NCI-H510A (cell line): ENCODE data around the gene MAP3K14.
"Not testable (repeated sequence)": the region's sequence is repeated elsewhere in the genome, so short reads cannot be mapped to it uniquely, and the experiment has no call there.

ENCODE experiments used
- DNase-seq: peaks from one replicate; lab custom pipeline; 2025; lab: John Stamatoyannopoulos, UW

Gene MAP3K14

GRCh38 chr17:45315648-45316433 lies 979 bp downstream of the MAP3K14 start:
- no peak for DNase-seq

DNA sequence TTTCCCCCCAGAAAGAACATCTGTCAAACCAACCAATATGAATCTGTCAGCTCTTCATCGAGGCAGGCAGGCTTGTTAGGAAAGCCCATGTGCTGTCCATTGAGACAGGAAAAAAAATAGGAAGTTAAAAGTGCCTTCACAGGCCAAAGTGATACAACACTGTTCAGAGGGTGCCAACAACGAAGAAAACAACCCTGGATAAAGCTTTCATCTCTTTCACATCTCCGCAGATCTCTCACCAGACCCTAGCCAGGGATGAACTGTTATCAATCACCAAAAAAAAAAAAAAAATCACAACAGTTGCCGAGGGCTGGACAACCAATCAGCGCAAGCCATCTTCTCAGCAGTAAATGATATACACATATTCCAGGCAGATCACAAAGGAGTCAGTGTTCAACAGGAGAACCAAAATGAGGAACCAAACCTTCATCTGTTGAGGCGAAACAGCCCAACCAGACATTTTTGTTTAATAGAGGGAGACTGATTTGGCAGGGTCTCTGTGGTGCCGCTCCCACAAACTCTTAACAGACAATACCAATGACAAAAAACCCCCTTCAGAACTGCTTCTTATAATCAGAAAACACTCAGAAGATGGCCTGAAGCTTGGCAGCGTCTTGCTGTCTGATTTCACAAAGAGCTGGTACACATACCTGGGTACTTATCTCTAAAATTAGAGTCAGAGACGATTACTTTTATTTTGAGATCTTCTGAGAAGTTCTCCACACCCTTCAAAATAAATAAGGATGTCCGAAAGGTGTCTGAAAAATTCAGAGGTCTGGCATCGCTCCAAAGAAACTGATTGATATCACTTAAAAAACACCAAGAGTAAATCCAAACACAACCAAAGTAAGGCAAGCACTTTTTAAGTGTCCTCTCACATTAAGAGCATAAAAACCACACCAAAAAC lies 1.8 kb downstream of the MAP3K14 start:
- DNase-seq = no peak

DNA sequence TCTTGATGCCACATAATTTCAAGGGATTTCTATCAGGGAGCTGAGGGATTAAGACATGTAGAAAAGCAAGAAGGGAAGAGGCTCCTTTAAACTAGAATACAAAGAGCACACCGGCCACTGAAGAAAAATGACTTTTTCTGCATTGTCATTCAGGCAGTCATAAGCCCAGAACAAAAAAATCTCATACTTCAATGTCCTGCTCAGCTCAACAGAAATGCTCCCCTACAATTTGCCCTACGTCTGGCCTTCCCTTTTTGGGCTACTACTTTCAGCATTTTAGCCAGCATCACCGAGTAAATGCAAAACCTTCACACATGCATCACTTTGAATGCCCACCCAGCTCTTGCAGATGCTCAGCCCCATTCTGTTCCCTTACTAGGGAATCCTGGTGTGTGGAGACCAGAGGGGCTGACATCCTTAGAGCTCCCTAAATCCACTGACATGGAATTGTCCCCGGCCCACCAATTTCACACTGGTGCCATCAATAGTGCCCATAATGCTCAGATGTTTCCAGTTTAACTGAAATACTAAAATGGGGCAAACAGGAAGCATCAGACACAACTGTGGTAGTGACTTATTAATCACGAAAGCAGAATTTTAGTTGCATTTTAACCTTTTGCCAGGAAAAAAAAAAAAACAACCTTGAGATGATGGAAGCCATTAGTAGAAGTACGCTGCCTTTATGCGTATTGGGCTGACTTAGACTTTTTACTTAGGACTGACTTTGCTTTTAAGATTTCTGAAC lies 2.7 kb downstream of the MAP3K14 start:
- DNase-seq = no peak

DNA sequence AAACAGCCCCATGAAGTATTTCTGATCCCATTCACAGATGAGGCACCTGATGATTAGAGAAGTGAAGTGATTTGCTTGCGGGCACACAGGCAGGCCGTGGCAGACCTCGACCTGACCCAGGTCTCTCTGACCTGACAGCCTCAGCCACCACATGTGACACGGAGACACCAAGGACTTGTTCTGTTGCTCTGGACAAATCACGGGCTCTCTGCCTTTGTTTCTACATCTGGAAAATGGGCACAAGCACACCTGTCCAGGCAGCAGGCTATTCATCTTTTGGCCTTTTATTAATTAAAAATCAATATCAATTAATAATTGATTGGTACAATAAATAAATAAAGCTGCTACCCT lies 3.4 kb downstream of the MAP3K14 start:
- no peak for DNase-seq

DNA sequence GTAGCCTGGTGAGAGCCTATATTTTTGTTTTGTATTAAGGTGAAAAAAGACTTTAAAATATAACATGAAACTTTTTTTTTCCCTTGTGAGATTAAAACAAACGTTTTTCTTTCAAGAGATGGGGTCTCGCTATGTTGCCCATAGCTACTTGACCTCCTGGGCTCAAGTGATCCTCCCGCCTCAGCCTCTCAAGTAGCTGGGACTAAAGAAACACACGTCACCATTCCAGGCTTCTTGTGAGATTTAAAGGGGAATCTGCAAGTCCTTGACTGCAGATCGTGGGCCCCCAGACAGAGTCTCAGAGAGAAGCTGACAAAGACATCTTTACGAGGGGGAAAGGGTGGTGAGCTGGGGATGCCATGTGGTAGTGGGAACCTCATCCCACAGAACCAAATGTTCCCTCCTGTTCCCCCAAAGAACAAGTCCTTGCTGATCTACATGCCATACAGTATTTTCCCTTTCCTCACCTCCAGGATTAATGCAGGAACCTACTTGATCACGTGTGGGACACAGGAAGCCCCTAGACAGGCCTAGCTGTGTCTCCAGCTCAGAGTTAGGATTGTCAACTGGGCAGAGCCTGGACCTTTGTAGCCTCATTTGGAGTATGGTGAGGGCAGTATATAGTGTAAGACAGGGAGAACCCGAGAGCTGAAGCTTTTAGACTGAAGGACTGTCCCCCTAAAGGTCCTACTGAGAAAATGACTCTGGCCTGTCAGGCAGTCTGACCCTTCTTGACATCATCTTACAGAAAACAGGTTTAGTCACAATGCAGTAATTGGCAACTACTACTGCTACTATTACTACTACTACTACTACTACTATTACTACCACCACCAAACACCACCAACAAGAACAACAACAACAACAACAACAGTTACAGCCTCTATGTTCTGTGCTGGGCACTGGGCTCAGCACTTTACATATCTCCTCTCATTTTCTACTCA lies 4.1 kb downstream of the MAP3K14 start:
- no peak for DNase-seq

- peak; percentile 58 for DNase-seq
Observed at GRCh38 chr17:45311760-45312476, 4.9 kb downstream of the MAP3K14 start.

DNA sequence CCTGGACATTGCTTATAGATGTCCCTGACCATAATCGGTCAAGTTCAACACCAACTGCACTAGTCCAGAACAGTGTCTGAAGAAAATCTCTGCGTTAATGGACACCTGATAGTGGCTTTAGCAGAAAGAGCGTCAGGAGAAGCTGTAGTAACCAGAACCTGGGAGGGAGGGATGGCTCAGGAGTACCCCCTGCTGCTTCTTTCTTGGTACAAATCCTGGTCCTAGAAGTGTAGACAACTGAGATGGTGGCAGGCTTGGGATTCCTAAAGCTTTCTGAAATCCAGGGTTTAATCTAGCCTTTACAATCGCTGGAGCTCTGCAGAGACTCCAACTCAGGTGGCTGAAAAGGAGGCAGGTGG lies 5.4 kb downstream of the MAP3K14 start:
- DNase-seq = no peak

DNA sequence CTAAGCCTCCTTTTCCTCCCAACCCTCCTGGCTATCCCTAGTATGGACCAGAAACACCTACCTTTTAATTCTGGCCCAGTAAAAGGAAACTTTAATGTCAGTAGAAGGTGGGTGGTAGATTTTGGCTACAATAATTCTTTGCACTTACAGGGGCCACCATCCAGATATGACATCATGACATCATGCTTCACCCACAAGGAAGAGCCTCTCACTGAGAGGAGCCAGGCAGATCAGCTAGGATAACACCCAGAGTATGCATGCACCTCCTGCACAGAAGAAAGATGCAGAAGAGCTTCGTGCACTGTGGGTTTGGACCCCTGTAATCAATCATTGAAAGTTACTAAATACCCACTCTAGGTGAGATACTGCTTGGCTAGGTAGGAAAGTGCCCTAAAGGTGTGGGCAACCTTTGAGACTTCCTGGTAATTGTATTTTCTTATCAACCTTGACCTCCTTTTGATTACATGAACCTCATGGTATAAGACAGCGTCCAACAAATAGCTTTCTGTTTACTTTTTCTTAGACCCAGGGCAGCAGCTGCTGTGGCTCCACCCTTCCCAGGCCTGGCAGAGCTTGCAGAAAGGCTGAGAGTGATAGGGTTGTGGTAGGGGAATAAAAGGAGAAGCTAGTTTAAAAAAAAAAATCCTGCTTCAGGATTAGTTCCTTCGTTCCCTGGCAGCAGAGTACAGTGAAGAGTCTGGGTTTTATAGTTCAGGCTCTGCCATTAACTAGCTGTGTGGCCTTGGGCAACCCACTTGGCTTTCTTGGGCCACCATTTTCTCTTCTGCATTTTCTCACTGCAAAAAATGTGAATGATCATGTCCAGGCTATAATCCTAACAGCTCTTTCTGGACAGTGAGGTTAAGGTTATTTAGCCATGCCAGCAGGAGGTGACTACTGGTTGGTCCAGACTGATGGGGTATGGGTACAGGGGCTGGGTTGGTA lies 6.2 kb downstream of the MAP3K14 start:
- peak; percentile 33 for DNase-seq

- no peak for DNase-seq
Observed at GRCh38 chr17:45309400-45309799, 7.4 kb downstream of the MAP3K14 start.

GRCh38 chr17:45308840-45309239 lies 8.0 kb downstream of the MAP3K14 start:
- no peak for DNase-seq

GRCh38 chr17:45308016-45308365 lies 8.8 kb downstream of the MAP3K14 start:
- no peak for DNase-seq

- DNase-seq = no peak
Observed at GRCh38 chr17:45307290-45308015, 9.4 kb downstream of the MAP3K14 start.

- DNase-seq = no peak
Observed at GRCh38 chr17:45306623-45307022, 10.2 kb downstream of the MAP3K14 start.

DNA sequence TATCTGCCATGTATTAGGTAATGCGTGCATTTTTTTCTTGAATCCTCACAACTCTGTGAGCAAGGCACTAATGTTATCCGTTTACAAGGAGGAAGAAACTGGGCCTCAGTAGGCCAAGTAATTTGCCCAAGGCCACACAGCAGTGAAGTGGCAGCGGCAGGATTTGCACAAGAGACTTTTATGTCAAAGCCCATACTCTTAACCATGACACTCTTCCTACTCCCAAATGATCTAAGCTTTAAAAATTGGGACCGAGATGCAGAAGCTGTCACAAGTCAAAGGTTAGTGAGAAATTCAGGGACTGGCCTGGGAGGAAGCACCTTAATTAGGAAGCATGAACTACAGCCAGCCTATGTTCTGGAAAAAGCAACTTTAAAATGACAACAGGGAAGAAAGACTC lies 10.7 kb downstream of the MAP3K14 start:
- DNase-seq = no peak

GRCh38 chr17:45305530-45306087 lies 11.2 kb downstream of the MAP3K14 start:
- no peak for DNase-seq

- no peak for DNase-seq
Observed at GRCh38 chr17:45302649-45303173, 14.1 kb downstream of the MAP3K14 start.

DNA sequence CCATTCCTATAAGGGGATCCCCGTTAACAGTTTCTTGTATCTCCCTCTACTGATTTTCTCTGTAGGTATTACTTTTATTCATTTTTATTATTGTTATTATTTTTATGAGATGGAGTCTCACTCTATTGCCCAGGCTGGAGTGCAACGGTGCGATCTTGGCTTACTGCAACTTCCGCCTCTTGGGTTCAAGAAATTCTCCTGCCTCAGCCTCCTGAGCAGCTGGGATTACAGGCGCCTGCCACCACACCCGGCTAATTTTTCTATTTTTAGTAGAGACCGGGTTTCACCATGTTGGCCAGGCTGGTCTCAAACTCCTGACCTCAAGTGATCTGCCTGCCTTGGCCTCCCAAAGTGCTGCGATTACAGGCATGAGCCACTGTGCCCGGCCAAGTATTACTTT lies 14.6 kb downstream of the MAP3K14 start:
- DNase-seq = not testable (repeated sequence)

DNA sequence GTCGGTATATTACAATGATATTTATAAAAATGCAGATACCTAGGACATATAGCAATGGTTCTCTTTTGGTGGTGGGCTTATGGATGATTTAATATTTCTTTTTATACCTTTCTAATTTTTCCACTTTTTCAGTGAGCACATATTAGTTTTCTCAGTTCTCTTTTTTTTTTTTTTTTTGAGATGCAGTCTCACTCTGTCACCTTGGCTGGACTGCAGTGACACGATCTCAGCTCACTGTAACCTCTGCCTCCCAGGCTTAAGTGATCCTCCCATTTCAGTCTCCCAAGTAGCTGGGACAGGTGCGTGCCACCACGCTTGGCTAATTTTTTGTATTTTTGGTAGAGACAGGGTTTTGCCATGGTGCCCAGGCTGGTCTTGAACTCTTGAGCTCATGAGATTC lies 15.1 kb downstream of the MAP3K14 start:
- DNase-seq = no peak
